Natural killer cell (primary cell): Measurements from ENCODE around the gene PLBD1. TPM values are rescaled to one million over a fixed set of nuclear protein-coding genes. Genes with fewer than 3 reads are reported as not detected.

Source experiments
- ATAC-seq, 3 donors: fragments of 150-1000 bp in 2 of 3; fragments of 200-7000 bp in 1 of 3; cut with Tn5 transposase; 1 replicate in 1 of 3; 2 replicates in 2 of 3; pipeline ENCODE4 v1.10.0; 2021; ENCODE audit warnings: mild to moderate bottlenecking in 2 of 3, moderate library complexity in 2 of 3
- DNase-seq, 2 donors: peaks; one replicate each; pipeline versions ENCODE4 v3.0.0 to v3.0.0-alpha.2; 2013 to 2021; ENCODE audit warnings: mixed read lengths in 1 of 2
- H3K27ac ChIP-seq: one replicate; pipeline ENCODE4 v1.5.1; 2013; ENCODE audit warnings: mild to moderate bottlenecking, low read length
- H3K27me3 ChIP-seq: one replicate; pipeline ENCODE4 v1.6.1; 2013; ENCODE audit warnings: low read length; ENCODE audit not compliant: control insufficient read depth, insufficient read depth
- H3K36me3 ChIP-seq: one replicate; pipeline ENCODE4 v1.6.1; 2013; ENCODE audit warnings: low read length; ENCODE audit not compliant: control insufficient read depth, insufficient read depth
- H3K4me1 ChIP-seq: one replicate; pipeline ENCODE4 v1.6.1; 2013; ENCODE audit warnings: low read length; ENCODE audit not compliant: control insufficient read depth, insufficient read depth
- H3K4me3 ChIP-seq: one replicate; pipeline ENCODE4 v1.5.1; 2013; ENCODE audit warnings: low read length
- H3K9me3 ChIP-seq: one replicate; pipeline ENCODE4 v1.6.1; 2013; ENCODE audit warnings: low read length; ENCODE audit not compliant: control insufficient read depth, insufficient read depth
- H3K27ac Mint-ChIP-seq, 2 donors: one replicate each; pipeline ENCODE4 v1.8.0; 2022; ENCODE audit warnings: mild to moderate bottlenecking in 2 of 2, mixed read lengths in 2 of 2, moderate library complexity in 1 of 2
- H3K27me3 Mint-ChIP-seq, 2 donors: one replicate each; pipeline ENCODE4 v1.8.0; 2022; ENCODE audit warnings: low read depth in 2 of 2, mixed read lengths in 2 of 2
- H3K36me3 Mint-ChIP-seq: one replicate; pipeline ENCODE4 v1.8.0; 2022; ENCODE audit warnings: mixed read lengths
- H3K4me1 Mint-ChIP-seq, 2 donors: one replicate each; pipeline ENCODE4 v1.8.0; 2022; ENCODE audit warnings: mixed read lengths in 2 of 2
- H3K4me3 Mint-ChIP-seq: one replicate; pipeline ENCODE4 v1.8.0; 2022; ENCODE audit warnings: mild to moderate bottlenecking, moderate library complexity, mixed read lengths
- H3K9me3 Mint-ChIP-seq, 2 donors: one replicate each; pipeline ENCODE4 v1.8.0; 2022; ENCODE audit warnings: mixed read lengths in 2 of 2
- WGBS: methylation state at CpG from one replicate; pipeline ENCODE4 v1.1.7; 2013; ENCODE audit warnings: missing lambda C conversion rate; ENCODE audit not compliant: insufficient coverage; 5-methylcytosine and 5-hydroxymethylcytosine counted together
- intact Hi-C: fragments of 100-400 bp; cut with micrococcal nuclease; formaldehyde crosslinking; loops from one replicate; pipeline ENCODE4 v1.14.2; 2022
- total RNA-seq, 4 donors: library from RNA; stranded (reverse); fragments of 120-200 nt in 1 of 4; gene quantifications; one replicate each; pipeline versions ENCODE4 v1.2.3 to v1.2.4, GENCODE V29; 2013 to 2022
- TF ChIP-seq, protein P1 (sequence below): fragments of 200-600 bp; IDR thresholded peaks from one replicate; pipeline ENCODE4 v1.8.0; 2022; ENCODE audit warnings: antibody characterized with exemption

The PLBD1 gene
- total RNA-seq, 3 donors from 2014 or later (not counting 1 experiment from before 2014, with no cell fraction given): 3.3 to 8.2 (median 4.6) TPM

DNA sequence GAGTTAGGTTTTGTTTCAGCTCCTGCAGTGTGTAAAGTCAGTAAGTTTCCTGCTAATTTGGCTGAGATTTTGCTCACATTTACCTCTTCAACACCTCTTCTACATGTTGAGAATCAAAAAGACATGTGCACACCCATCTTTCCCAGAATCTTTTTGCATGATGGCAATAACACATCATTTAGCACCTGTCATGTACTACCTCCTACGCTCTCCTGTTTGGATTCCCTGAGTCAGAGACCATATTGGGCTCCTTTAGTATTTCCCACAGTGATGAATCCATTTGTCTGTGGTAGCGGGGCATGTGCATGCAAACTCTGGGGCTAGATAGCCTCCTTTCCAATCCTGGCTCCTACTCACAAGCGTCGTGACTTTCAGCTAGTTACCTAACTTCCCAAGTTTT, 20.1 kb downstream of the PLBD1 start:
- no peaks in the 10 kb centered on the region for H3K36me3 ChIP-seq
- WGBS: 97% methylated on average over 2 of the region's 4 CpGs
- no peaks in the 10 kb centered on the region for H3K9me3 ChIP-seq
- ATAC-seq (no peak), DNase-seq (no peak)
- no peaks in the 10 kb centered on the region for H3K4me1 ChIP-seq
- Mint-ChIP-seq H3K9me3 (no peaks in the 10 kb centered on the region), H3K4me3 (no peak overlapping the region), H3K36me3 (no peaks in the 10 kb centered on the region), H3K4me1 (no peaks in the 10 kb centered on the region), H3K27ac (no peak overlapping the region), H3K27me3 (peaks cover 14 to 19% of the 10 kb centered on the region in 2 donors)
- no peak overlapping the region for H3K27ac ChIP-seq
- no peaks in the 10 kb centered on the region for H3K27me3 ChIP-seq
- intact Hi-C loops: no loop called here
- TF ChIP-seq, protein P1, sequence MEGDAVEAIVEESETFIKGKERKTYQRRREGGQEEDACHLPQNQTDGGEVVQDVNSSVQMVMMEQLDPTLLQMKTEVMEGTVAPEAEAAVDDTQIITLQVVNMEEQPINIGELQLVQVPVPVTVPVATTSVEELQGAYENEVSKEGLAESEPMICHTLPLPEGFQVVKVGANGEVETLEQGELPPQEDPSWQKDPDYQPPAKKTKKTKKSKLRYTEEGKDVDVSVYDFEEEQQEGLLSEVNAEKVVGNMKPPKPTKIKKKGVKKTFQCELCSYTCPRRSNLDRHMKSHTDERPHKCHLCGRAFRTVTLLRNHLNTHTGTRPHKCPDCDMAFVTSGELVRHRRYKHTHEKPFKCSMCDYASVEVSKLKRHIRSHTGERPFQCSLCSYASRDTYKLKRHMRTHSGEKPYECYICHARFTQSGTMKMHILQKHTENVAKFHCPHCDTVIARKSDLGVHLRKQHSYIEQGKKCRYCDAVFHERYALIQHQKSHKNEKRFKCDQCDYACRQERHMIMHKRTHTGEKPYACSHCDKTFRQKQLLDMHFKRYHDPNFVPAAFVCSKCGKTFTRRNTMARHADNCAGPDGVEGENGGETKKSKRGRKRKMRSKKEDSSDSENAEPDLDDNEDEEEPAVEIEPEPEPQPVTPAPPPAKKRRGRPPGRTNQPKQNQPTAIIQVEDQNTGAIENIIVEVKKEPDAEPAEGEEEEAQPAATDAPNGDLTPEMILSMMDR: no peak
- no peak overlapping the region for H3K4me3 ChIP-seq

DNA sequence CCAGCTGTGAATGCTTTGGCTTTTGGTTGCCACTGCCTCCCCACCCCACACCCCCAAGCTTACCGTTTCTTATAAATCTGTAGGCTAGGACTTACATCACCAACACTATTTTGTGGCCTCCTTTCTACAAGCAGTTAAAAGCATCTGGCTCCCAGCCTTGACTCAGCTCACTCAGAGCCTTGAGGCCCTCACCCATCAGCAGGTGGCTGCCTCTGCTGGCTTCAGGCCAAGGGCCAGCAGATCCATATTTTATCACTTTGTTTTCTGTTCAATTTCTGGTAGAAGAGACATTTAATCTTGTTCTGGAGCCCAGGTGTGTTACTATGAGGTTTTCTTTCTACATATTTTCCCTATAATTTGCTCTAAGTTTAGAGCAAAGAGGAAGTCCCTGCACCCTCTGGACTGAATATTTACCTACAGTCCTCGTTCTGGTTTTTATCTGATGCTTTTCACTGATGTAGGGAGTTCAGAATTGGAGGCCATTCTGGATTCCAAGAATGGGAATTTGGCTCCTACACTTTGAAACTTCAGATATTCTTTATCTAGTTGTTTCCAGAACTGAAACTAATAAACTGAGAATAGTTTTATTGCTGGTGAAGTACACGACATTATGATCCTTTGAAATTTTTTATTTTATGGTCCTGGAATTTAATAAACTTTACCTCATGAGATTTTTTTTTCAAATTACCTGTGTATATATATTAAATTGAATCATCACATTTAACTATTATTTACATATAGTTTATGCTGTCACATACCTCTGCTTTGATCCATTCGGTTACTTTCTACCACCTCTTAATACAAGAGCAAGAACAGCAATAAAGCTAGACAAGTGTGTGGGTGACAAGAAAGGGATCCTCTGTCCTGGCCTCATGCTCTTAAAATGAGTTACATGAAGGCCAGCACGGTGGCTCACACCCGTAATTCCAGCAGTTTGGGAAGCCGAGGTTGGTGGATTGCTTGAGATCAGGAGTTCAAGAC, 22.2 kb downstream of the PLBD1 start:
- no peaks in the 10 kb centered on the region for H3K9me3 Mint-ChIP-seq
- WGBS: 90% methylated on average over 6 of the region's 7 CpGs
- Histone ChIP-seq H3K36me3 (no peaks in the 10 kb centered on the region), H3K4me1 (no peaks in the 10 kb centered on the region), H3K27ac (no peak overlapping the region), H3K4me3 (no peak overlapping the region), H3K9me3 (no peaks in the 10 kb centered on the region), H3K27me3 (no peaks in the 10 kb centered on the region)
- no peak overlapping the region for H3K4me3 Mint-ChIP-seq
- H3K4me1 Mint-ChIP-seq: no peaks in the 10 kb centered on the region
- H3K36me3 Mint-ChIP-seq: no peaks in the 10 kb centered on the region
- DNase-seq: no peak
- TF ChIP-seq, protein P1: no peak
- no peak for ATAC-seq
- intact Hi-C loops: no loop called here
- peaks cover 14 to 30% of the 10 kb centered on the region in 2 donors for H3K27me3 Mint-ChIP-seq
- no peak overlapping the region for H3K27ac Mint-ChIP-seq

DNA sequence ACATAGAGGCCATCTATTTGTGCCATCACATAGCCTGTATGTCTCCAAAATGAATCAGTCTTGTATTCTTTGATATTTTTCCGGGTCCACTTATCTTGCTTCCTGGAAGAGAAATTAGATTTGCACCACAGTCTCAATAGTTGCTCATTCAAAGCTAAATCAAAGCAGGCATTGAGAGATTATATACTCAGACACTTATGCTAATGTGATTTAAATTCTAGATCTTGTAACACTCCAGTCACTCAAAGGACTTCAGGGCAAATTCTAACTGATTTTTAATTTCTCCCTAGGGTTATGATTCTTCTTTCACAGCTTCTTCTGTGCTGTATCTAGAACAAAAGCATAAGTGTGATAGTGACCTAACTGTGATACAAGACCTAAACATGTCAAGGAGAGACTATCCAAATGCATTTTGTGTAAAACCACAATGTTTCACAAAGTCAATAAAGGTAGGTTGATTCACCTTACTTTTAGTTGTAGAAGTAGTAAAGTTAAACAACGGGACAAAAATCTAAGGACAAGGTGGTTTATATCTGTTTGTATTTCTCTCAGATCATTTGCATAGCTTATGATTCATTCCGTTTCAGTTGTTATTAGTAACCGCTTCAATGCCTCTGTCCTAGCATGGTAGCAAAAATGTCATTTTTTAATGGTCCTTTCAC, 26.8 kb downstream of the PLBD1 start:
- Histone ChIP-seq H3K9me3 (no peaks in the 10 kb centered on the region), H3K4me1 (no peaks in the 10 kb centered on the region), H3K36me3 (no peaks in the 10 kb centered on the region), H3K4me3 (no peak overlapping the region), H3K27ac (no peak overlapping the region), H3K27me3 (no peaks in the 10 kb centered on the region)
- Mint-ChIP-seq H3K27me3 (peaks cover 6 to 22% of the 10 kb centered on the region in 2 donors), H3K4me1 (no peaks in the 10 kb centered on the region), H3K36me3 (no peaks in the 10 kb centered on the region), H3K4me3 (no peak overlapping the region), H3K9me3 (no peaks in the 10 kb centered on the region), H3K27ac (no peak overlapping the region)
- DNase-seq (no peak), ATAC-seq (no peak)
- intact Hi-C loops: no loop called here
- TF ChIP-seq, protein P1: no peak
- WGBS: 73% methylated on average over 4 of the region's 4 CpGs
